CD14-positive monocyte (primary cell): Measurements from ENCODE around the gene ZNF500. TPM values are rescaled to one million over a fixed set of nuclear protein-coding genes. Genes with fewer than 3 reads are reported as not detected.
A peak's percentile ranks its signal among the peaks of the same experiment; 100 is the strongest.

Experiments used
- DNase-seq, 3 donors: peaks; one replicate each; pipeline ENCODE4 v3.0.0-alpha.2; 2011 to 2022
- H2AFZ ChIP-seq: 2 replicates; pipeline ENCODE4 v1.6.0; 2012; ENCODE audit warnings: mild to moderate bottlenecking, low read depth, low read length, inconsistent platforms; ENCODE audit not compliant: insufficient read depth, poor library complexity, severe bottlenecking
- H3K27ac ChIP-seq, 2 donors: 1 replicate in 1 of 2; 2 replicates in 1 of 2; pipeline ENCODE4 v1.5.1; 2012 to 2013; ENCODE audit warnings: low read length in 2 of 2, control low read depth in 1 of 2, inconsistent platforms in 1 of 2, low read depth in 1 of 2, mild to moderate bottlenecking in 1 of 2
- H3K27me3 ChIP-seq, 2 donors: one replicate each; pipeline versions ENCODE4 v1.6.0 to v1.6.1; 2011 to 2013; ENCODE audit warnings: low read length in 2 of 2; ENCODE audit not compliant: control insufficient read depth in 2 of 2, insufficient read depth in 2 of 2
- H3K36me3 ChIP-seq, 2 donors: replicated peaks in 1 of 2; 1 replicate in 1 of 2; 2 replicates in 1 of 2; pipeline versions ENCODE4 v1.5.1 to v1.6.1; 2012 to 2013; ENCODE audit warnings: low read length in 2 of 2, control low read depth in 1 of 2, inconsistent platforms in 1 of 2, mild to moderate bottlenecking in 1 of 2; ENCODE audit not compliant: insufficient read depth in 2 of 2, control insufficient read depth in 1 of 2
- H3K4me1 ChIP-seq, 2 donors: 1 replicate in 1 of 2; 2 replicates in 1 of 2; pipeline versions ENCODE4 v1.5.1 to v1.6.1; 2012 to 2013; ENCODE audit warnings: low read length in 2 of 2, control low read depth in 1 of 2, inconsistent platforms in 1 of 2, mild to moderate bottlenecking in 1 of 2, moderate library complexity in 1 of 2; ENCODE audit not compliant: insufficient read depth in 2 of 2, control insufficient read depth in 1 of 2
- H3K4me2 ChIP-seq: replicated peaks from 2 replicates; pipeline ENCODE3; 2012; ENCODE audit warnings: low read length, moderate library complexity, mild to moderate bottlenecking; ENCODE audit not compliant: poor library complexity, severe bottlenecking; ENCODE audit errors: extremely low read depth
- H3K4me3 ChIP-seq, 3 experiments: fragments of 200-600 bp in 1 of 3; sonication (generic) in 1 of 3; replicated peaks in 1 of 3; 1 replicate in 2 of 3; 2 replicates in 1 of 3; pipeline ENCODE4 v1.5.1; 2011 to 2013; ENCODE audit warnings: low read length in 3 of 3, mild to moderate bottlenecking in 3 of 3, control low read depth in 2 of 3, low read depth in 2 of 3, inconsistent platforms in 1 of 3, moderate library complexity in 1 of 3
- H3K79me2 ChIP-seq: 2 replicates; pipeline ENCODE4 v1.6.0; 2012; ENCODE audit warnings: mild to moderate bottlenecking, control low read depth, inconsistent platforms, low read length, moderate library complexity; ENCODE audit not compliant: insufficient read depth
- H3K9ac ChIP-seq: 2 replicates; pipeline ENCODE4 v1.6.0; 2017; ENCODE audit warnings: low read length, mild to moderate bottlenecking; ENCODE audit not compliant: insufficient read depth, poor library complexity, severe bottlenecking
- H3K9me3 ChIP-seq, 2 donors: replicated peaks in 1 of 2; 1 replicate in 1 of 2; 2 replicates in 1 of 2; pipeline versions ENCODE4 v1.5.1 to v1.6.1; 2012 to 2013; ENCODE audit warnings: low read length in 2 of 2, control low read depth in 1 of 2; ENCODE audit not compliant: control insufficient read depth in 1 of 2, insufficient read depth in 1 of 2
- H4K20me1 ChIP-seq: 2 replicates; pipeline ENCODE4 v1.6.0; 2012; ENCODE audit warnings: mild to moderate bottlenecking, low read length, control low read depth, moderate library complexity; ENCODE audit not compliant: insufficient read depth
- H3K27ac Mint-ChIP-seq, 7 donors: one replicate each; pipeline ENCODE4 v1.8.0; 2020; ENCODE audit warnings: mild to moderate bottlenecking in 7 of 7, mixed read lengths in 7 of 7, moderate library complexity in 6 of 7, inconsistent platforms in 2 of 7
- H3K27me3 Mint-ChIP-seq, 3 donors: one replicate each; pipeline ENCODE4 v1.8.0; 2021 to 2022; ENCODE audit warnings: low read depth in 3 of 3, mild to moderate bottlenecking in 3 of 3, mixed read lengths in 3 of 3, moderate library complexity in 3 of 3, inconsistent platforms in 1 of 3
- H3K36me3 Mint-ChIP-seq, 2 donors: one replicate each; pipeline ENCODE4 v1.8.0; 2020; ENCODE audit warnings: mixed read lengths in 2 of 2, inconsistent platforms in 1 of 2, mild to moderate bottlenecking in 1 of 2
- H3K4me1 Mint-ChIP-seq: one replicate; pipeline ENCODE4 v1.8.0; 2020; ENCODE audit warnings: mild to moderate bottlenecking, mixed read lengths
- H3K4me3 Mint-ChIP-seq, 2 donors: one replicate each; pipeline ENCODE4 v1.8.0; 2020; ENCODE audit warnings: mild to moderate bottlenecking in 2 of 2, mixed read lengths in 2 of 2, moderate library complexity in 1 of 2
- H3K9me3 Mint-ChIP-seq, 7 donors: one replicate each; pipeline ENCODE4 v1.8.0; 2020 to 2022; ENCODE audit warnings: mixed read lengths in 7 of 7, mild to moderate bottlenecking in 6 of 7, moderate library complexity in 6 of 7, inconsistent platforms in 2 of 7
- WGBS: methylation state at CpG from one replicate; pipeline ENCODE4 v1.1.5; 2013; ENCODE audit warnings: missing lambda C conversion rate; ENCODE audit not compliant: insufficient coverage; 5-methylcytosine and 5-hydroxymethylcytosine counted together
- intact Hi-C, 2 donors: fragments of 100-400 bp; cut with micrococcal nuclease; formaldehyde crosslinking; loops; one replicate each; pipeline versions ENCODE4 v1.15.0 to v1.15.1; 2023
- polyA plus RNA-seq, 3 donors: library from polyadenylated mRNA; depleted of rRNA in 1 of 3; unstranded in 2 of 3; stranded (reverse) in 1 of 3; fragments of 300-500 nt in 2 of 3; fragments of >200 nt in 1 of 3; fragmentation: Illumina TruSeq in 2 of 3; gene quantifications; 1 replicate in 2 of 3; 2 replicates in 1 of 3; pipeline ENCODE4 v1.2.3, GENCODE V29; 2012 to 2021
- TF ChIP-seq, protein P1 (sequence below): fragments of 200-600 bp; IDR thresholded peaks from one replicate; pipeline ENCODE4 v1.8.0; 2022; ENCODE audit warnings: antibody characterized with exemption, mild to moderate bottlenecking

ZNF500 gene
- polyA plus RNA-seq, 3 donors: 2.4 to 5.6 (median 5.2) TPM

DNA sequence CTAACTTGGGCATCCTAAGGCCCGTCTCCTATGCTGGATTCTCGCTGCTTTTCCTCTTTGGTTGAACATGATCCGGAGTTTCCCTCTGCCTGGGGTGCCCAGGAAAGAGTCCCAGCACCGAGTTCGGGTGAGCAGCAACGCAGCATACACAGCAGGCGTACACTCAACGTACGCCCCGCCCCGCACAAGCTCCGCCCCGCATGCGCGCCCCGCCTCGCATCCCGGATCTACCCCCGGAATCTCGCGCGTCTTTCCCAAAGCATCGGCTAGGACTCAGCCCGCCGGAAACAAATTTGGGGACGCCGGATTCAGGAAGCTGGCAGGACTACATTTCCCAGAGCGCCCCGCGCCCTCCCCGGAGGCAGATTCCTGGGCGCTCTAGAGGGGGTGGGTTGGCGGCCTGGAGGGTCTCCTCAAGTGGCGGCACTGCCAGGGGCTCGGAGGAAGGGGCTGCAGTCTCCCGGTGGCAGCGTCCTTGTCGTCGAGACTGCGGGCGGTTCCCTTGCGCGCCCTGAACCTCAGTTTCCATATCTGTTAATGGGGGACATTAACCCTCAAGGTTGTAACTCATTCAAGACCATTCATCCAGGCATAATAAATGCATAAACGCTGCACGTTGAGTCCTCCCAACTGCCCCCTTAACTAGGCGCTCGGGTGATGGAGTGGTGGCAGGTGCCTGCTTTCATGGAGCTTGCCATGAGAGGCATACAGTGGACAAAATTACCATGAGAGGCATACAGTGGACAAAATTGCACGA lies 1.8 kb upstream of the ZNF500 start:
- Mint-ChIP-seq H3K27ac (peak overlapping the region; percentile 88 to 96 (median 93)), H3K36me3 (peaks cover 3 to 16% of the 10 kb centered on the region in 2 donors), H3K4me3 (peak overlapping the region; percentile 88 to 97), H3K27me3 (peaks cover 1 to 5% (median 2%) of the 10 kb centered on the region in 3 donors), H3K4me1 (peaks cover 32% of the 10 kb centered on the region), H3K9me3 (no peaks in the 10 kb centered on the region)
- peak overlapping the region; percentile 52 for H3K9ac ChIP-seq
- H3K36me3 ChIP-seq: peaks cover 4 to 5% of the 10 kb centered on the region in 2 donors
- H3K4me2 ChIP-seq: peak overlapping the region; percentile 87
- H3K4me3 ChIP-seq: peak overlapping the region; percentile 62 to 82 (median 68)
- no peaks in the 10 kb centered on the region for H3K9me3 ChIP-seq
- H3K27me3 ChIP-seq: no peaks in the 10 kb centered on the region
- TF ChIP-seq, protein P1, sequence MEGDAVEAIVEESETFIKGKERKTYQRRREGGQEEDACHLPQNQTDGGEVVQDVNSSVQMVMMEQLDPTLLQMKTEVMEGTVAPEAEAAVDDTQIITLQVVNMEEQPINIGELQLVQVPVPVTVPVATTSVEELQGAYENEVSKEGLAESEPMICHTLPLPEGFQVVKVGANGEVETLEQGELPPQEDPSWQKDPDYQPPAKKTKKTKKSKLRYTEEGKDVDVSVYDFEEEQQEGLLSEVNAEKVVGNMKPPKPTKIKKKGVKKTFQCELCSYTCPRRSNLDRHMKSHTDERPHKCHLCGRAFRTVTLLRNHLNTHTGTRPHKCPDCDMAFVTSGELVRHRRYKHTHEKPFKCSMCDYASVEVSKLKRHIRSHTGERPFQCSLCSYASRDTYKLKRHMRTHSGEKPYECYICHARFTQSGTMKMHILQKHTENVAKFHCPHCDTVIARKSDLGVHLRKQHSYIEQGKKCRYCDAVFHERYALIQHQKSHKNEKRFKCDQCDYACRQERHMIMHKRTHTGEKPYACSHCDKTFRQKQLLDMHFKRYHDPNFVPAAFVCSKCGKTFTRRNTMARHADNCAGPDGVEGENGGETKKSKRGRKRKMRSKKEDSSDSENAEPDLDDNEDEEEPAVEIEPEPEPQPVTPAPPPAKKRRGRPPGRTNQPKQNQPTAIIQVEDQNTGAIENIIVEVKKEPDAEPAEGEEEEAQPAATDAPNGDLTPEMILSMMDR: no peak
- peaks cover 25 to 36% of the 10 kb centered on the region in 2 donors for H3K4me1 ChIP-seq
- intact Hi-C loops: loop anchor here (2.0 to 5.0 kb wide), 2 partner anchors 32 to 34 kb away; partner anchors contain the start of gene ROGDI (in 1 of the 2)
- WGBS: 1% methylated on average over 29 of the region's 48 CpGs
- H3K79me2 ChIP-seq: peaks cover 16% of the 10 kb centered on the region
- DNase-seq: peak; percentile 82 to 91 (median 82)
- peak overlapping the region; percentile 84 for H2AFZ ChIP-seq
- no peaks in the 10 kb centered on the region for H4K20me1 ChIP-seq
- H3K27ac ChIP-seq: peak overlapping the region; percentile 32 to 78

DNA sequence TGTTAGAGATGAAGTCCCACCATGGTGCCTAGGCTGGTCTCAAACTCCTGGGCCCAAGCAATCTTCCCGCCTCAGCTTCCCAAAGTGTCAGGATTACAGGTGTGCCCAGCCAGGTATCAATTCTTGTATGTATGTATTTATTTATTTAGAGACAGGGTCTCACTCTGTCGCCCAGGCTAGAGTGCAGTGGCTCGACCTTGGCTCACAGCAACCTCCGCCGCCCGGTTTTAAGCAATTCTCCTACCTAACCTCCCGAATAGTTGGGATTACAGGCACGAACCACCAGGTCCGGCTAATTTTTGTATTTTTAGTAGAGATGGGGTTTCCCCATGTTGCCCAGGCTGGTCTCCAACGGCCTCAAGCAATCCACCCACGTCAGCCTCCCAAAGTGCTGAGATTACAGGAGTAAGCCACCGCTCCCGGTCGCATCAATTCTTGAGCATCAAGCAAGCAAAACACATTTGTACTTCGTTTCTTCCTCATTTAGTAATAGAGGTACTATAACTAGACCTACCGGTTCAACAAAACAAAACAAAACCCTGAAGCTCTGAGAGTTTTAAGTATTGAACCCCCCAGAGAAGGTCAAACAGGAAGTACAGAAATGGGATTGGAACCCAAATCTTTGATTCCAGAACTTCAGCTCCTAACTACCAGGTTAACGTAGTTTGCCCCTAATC lies 1.0 kb upstream of the ZNF500 start:
- Histone ChIP-seq H3K36me3 (peaks cover 11 to 12% of the 10 kb centered on the region in 2 donors), H3K4me1 (peaks cover 25 to 36% of the 10 kb centered on the region in 2 donors), H2AFZ (peak overlapping the region; percentile 84), H3K4me3 (peak overlapping the region; percentile 62 to 82 (median 68)), H3K9ac (peak overlapping the region; percentile 52), H3K79me2 (peaks cover 16% of the 10 kb centered on the region), H3K9me3 (no peaks in the 10 kb centered on the region), H3K4me2 (peak overlapping the region; percentile 87), H3K27ac (peak overlapping the region; percentile 32 to 78), H3K27me3 (no peaks in the 10 kb centered on the region), H4K20me1 (no peaks in the 10 kb centered on the region)
- no peaks in the 10 kb centered on the region for H3K9me3 Mint-ChIP-seq
- H3K27ac Mint-ChIP-seq: peak overlapping the region; percentile 88 to 96 (median 93)
- TF ChIP-seq, protein P1: no peak
- peaks cover 1 to 5% (median 2%) of the 10 kb centered on the region in 3 donors for H3K27me3 Mint-ChIP-seq
- WGBS: 50% methylated on average over 2 of the region's 17 CpGs
- intact Hi-C loops: loop anchor here (1.0 to 5.0 kb wide), 4 partner anchors 33 to 34 kb away; partner anchors contain the start of genes ANKS3 (in 2 of the 2), DNAAF8 (in 2 of the 2) and ROGDI (in 1 of the 2)
- H3K4me1 Mint-ChIP-seq: peaks cover 32% of the 10 kb centered on the region
- H3K4me3 Mint-ChIP-seq: peak overlapping the region; percentile 88 to 97
- peaks cover 7 to 23% of the 10 kb centered on the region in 2 donors for H3K36me3 Mint-ChIP-seq
- DNase-seq: peak in 2 of 3 donors; percentile 19 to 54
